Kidney epithelial cell (primary cell): ENCODE results near the gene WDR7. TPM values are rescaled to one million over a fixed set of nuclear protein-coding genes. Genes with fewer than 3 reads are reported as not detected.

Experiments
- DNase-seq: peaks from one replicate; pipeline ENCODE4 v3.0.0-alpha.2; 2010; ENCODE audit warnings: low read depth
- H3K27me3 ChIP-seq: 2 replicates; pipeline ENCODE4 v1.6.0; 2011; ENCODE audit warnings: low read length; ENCODE audit not compliant: control insufficient read depth, insufficient read depth
- H3K36me3 ChIP-seq: 2 replicates; pipeline ENCODE4 v1.5.1; 2011; ENCODE audit warnings: low read length; ENCODE audit not compliant: control insufficient read depth, insufficient read depth
- H3K4me3 ChIP-seq: 2 replicates; pipeline ENCODE4 v1.5.1; 2011; ENCODE audit warnings: low read depth, mild to moderate bottlenecking, control low read depth, low read length
- total RNA-seq: library from RNA; depleted of rRNA; stranded (reverse); fragments of >200 nt; gene quantifications from 2 replicates; pipeline ENCODE4 v1.2.3, GENCODE V29; 2015
- TF ChIP-seq, protein P1 (sequence below): IDR thresholded peaks from 2 replicates; pipeline ENCODE4 v1.5.1; 2011; ENCODE audit warnings: mild to moderate bottlenecking, moderate library complexity, low read length, control low read depth, inconsistent platforms; ENCODE audit not compliant: insufficient read depth, poor library complexity, severe bottlenecking

The WDR7 gene
- total RNA-seq, 1 donor from 2014 or later, result 8.7 TPM

DNA sequence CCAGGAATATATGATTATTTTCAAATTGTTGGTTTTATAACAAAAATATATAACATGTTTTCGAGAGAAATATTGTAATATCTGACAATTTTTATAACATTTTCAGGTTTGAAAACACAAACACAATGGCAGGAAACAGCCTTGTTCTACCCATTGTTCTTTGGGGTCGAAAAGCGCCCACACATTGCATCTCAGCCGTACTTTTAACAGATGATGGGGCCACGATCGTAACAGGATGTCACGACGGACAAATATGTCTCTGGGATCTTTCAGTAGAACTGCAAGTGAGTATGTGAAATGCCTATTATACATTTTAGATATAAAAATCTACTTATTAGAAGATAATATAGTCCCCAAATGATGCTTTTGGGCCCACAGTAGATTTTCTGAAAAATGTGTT lies 21.2 kb downstream of the WDR7 start:
- no peaks in the 10 kb centered on the region for H3K36me3 ChIP-seq
- no peak for DNase-seq
- TF ChIP-seq, protein P1, sequence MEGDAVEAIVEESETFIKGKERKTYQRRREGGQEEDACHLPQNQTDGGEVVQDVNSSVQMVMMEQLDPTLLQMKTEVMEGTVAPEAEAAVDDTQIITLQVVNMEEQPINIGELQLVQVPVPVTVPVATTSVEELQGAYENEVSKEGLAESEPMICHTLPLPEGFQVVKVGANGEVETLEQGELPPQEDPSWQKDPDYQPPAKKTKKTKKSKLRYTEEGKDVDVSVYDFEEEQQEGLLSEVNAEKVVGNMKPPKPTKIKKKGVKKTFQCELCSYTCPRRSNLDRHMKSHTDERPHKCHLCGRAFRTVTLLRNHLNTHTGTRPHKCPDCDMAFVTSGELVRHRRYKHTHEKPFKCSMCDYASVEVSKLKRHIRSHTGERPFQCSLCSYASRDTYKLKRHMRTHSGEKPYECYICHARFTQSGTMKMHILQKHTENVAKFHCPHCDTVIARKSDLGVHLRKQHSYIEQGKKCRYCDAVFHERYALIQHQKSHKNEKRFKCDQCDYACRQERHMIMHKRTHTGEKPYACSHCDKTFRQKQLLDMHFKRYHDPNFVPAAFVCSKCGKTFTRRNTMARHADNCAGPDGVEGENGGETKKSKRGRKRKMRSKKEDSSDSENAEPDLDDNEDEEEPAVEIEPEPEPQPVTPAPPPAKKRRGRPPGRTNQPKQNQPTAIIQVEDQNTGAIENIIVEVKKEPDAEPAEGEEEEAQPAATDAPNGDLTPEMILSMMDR, result no peak
- H3K27me3 ChIP-seq, result no peaks in the 10 kb centered on the region
- H3K4me3 ChIP-seq, result no peak overlapping the region

DNA sequence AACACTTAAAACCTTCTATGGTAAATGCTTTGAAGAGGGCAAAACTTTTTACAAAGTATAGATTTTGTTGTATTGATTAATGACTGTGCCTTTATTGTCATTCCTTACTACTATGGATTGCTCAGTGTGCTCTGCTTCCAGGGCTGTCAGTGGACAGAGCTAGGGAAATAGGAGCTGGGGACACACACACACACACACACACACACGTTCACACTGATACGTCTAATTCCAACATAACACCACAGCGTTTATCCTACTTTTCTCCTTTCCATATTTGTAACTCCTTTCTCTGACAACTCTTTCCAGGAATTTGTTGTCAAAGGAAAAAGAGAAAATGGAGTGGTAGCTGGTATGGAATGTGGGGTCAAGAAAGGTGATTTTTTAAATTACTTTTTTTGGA lies 21.8 kb downstream of the WDR7 start:
- Histone ChIP-seq H3K4me3 (no peak overlapping the region), H3K27me3 (no peaks in the 10 kb centered on the region), H3K36me3 (no peaks in the 10 kb centered on the region)
- TF ChIP-seq, protein P1, result no peak
- DNase-seq, result no peak

- Histone ChIP-seq H3K4me3 (no peak overlapping the region), H3K36me3 (no peaks in the 10 kb centered on the region), H3K27me3 (no peaks in the 10 kb centered on the region)
- no peak for DNase-seq
- TF ChIP-seq, protein P1, result no peak
Measured at GRCh38 chr18:56676639-56677038, 25.5 kb downstream of the WDR7 start.

GRCh38 chr18:56678836-56679565 lies 27.8 kb downstream of the WDR7 start:
- Histone ChIP-seq H3K36me3 (no peaks in the 10 kb centered on the region), H3K27me3 (no peaks in the 10 kb centered on the region), H3K4me3 (no peak overlapping the region)
- TF ChIP-seq, protein P1, result no peak
- DNase-seq, result no peak

DNA sequence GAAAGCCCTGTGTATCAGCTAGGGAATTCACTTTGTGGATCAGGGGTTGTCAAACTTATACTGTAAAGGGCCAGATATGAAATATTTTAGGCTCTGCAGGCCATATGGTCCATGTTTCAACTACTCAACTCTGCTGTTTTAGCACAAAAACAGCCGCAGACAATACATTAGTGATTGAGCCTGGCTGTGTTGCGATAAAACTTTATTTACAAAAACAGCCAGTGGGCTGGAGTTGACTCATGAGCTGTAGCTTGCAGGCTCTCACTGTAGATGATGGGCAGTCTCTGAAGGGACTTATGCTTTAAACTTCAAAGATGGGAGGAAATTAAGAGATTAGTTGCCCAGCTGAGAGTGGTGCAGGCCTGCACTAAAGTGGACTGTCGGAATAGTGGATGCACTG lies 33.1 kb downstream of the WDR7 start:
- TF ChIP-seq, protein P1, result no peak
- Histone ChIP-seq H3K36me3 (no peaks in the 10 kb centered on the region), H3K27me3 (no peaks in the 10 kb centered on the region), H3K4me3 (no peak overlapping the region)
- no peak for DNase-seq

GRCh38 chr18:56691530-56691929 lies 40.4 kb downstream of the WDR7 start:
- TF ChIP-seq, protein P1, result no peak
- Histone ChIP-seq H3K4me3 (no peak overlapping the region), H3K36me3 (no peaks in the 10 kb centered on the region), H3K27me3 (no peaks in the 10 kb centered on the region)
- DNase-seq, result no peak
